SU-DHL-6 (cell line): ENCODE results near the gene RAB26.
"Not testable (repeated sequence)": the region's sequence is repeated elsewhere in the genome, so short reads cannot be mapped to it uniquely, and the experiment has no call there.

Experiments used
- CTCF ChIP-seq: fragments of 200-600 bp; sonication (generic); IDR thresholded peaks from one replicate; pipeline ENCODE4 v1.5.1; 2017; ENCODE audit warnings: antibody characterized with exemption, mild to moderate bottlenecking, low read length, moderate library complexity; ENCODE audit not compliant: insufficient read depth, poor library complexity, severe bottlenecking
- EZH2phosphoT487 ChIP-seq: fragments of 200-600 bp; sonication (generic), shearing (Covaris generic); conservative IDR thresholded peaks from 2 replicates; pipeline ENCODE4 v1.6.1; 2018; ENCODE audit warnings: mild to moderate bottlenecking, antibody characterized with exemption, low read length, moderate library complexity, mixed read lengths

DNA sequence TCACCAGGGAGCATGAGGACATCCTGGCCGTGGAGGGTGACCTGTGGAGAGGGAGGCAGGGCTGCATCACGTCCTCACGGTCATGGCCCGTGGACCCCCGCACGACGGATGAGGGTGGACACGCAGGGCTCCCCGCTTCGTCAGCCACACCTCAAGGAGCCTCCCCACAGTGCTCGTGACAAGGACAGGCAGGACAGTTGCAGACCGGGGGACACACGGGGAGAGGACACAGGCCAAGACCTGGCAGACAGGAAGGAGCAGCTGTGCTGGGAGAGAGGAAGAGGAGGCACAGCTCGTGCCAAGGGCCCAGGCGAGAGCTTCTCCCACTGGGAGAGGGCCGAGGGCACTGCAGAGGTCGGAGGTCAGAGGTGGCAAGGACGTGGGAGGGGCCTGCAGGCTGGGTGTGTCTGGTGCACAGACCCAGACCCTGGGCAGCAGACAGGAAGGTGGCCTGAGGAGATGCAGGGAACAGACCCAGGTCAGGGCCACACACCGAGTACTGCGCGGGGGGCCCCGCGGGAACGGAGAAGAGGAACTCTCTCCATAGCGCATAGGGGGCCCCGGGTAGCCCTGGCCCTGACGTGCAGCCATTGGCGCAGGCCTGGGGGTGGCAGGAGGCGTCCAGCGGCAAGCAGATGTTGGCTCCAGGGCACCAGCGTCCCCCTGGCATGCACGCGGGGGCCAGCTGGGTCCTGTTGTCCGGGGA, 33.4 kb upstream of the RAB26 start:
- TF ChIP-seq CTCF, EZH2phosphoT487: not testable (repeated sequence)
